Endothelial cell (in vitro differentiated cells): ENCODE measurements around the gene KCNMB2. TPM values are rescaled to one million over a fixed set of nuclear protein-coding genes. Genes with fewer than 3 reads are reported as not detected.

Experiments
- DNase-seq: peaks from one replicate; pipeline ENCODE4 v3.0.0; 2021; ENCODE audit warnings: low spot score
- H3K27ac Mint-ChIP-seq: one replicate; pipeline ENCODE4 v1.8.0; 2021; ENCODE audit warnings: mixed read lengths, inconsistent platforms; ENCODE audit not compliant: unreplicated experiment
- H3K27me3 Mint-ChIP-seq: one replicate; pipeline ENCODE4 v1.8.0; 2021; ENCODE audit warnings: mild to moderate bottlenecking, moderate library complexity, mixed read lengths, inconsistent platforms; ENCODE audit not compliant: unreplicated experiment
- H3K36me3 Mint-ChIP-seq: one replicate; pipeline ENCODE4 v1.8.0; 2021; ENCODE audit warnings: mild to moderate bottlenecking, low read depth, mixed read lengths, inconsistent platforms; ENCODE audit not compliant: unreplicated experiment
- H3K4me1 Mint-ChIP-seq: one replicate; pipeline ENCODE4 v1.8.0; 2021; ENCODE audit warnings: mild to moderate bottlenecking, mixed read lengths, inconsistent platforms; ENCODE audit not compliant: unreplicated experiment
- H3K4me3 Mint-ChIP-seq: one replicate; pipeline ENCODE4 v1.8.0; 2021; ENCODE audit warnings: mild to moderate bottlenecking, mixed read lengths, inconsistent platforms; ENCODE audit not compliant: unreplicated experiment
- H3K9me3 Mint-ChIP-seq: one replicate; pipeline ENCODE4 v1.8.0; 2021; ENCODE audit warnings: mixed read lengths, inconsistent platforms; ENCODE audit not compliant: unreplicated experiment
- CTCF ChIP-seq: fragments of 200-600 bp; sonication (generic); IDR thresholded peaks from one replicate; pipeline ENCODE4 v1.5.0; 2021; ENCODE audit warnings: antibody characterized with exemption; ENCODE audit not compliant: unreplicated experiment
- total RNA-seq: library from RNA; stranded (reverse); fragmentation: NEBNext Ultra II Directional; extraction: Animal tissue kit (Norgen Biotek cat#: 25700); gene quantifications from one replicate; pipeline ENCODE4 v1.2.1, GENCODE V29; 2021; ENCODE audit not compliant: unreplicated experiment

KCNMB2 gene
- total RNA-seq, 1 donor from 2014 or later: not detected

- Mint-ChIP-seq H3K36me3 (no peaks in the 10 kb centered on the region), H3K4me1 (no peaks in the 10 kb centered on the region), H3K27me3 (peaks cover 1% of the 10 kb centered on the region), H3K9me3 (no peaks in the 10 kb centered on the region), H3K27ac (no peak overlapping the region), H3K4me3 (no peak overlapping the region)
- DNase-seq: no peak
- no peak for TF ChIP-seq CTCF
These were observed 8.3 kb upstream of the KCNMB2 start for GRCh38 chr3:178527981-178528380.

- Mint-ChIP-seq H3K9me3 (no peaks in the 10 kb centered on the region), H3K36me3 (no peaks in the 10 kb centered on the region), H3K27me3 (peaks cover 1% of the 10 kb centered on the region), H3K27ac (no peak overlapping the region), H3K4me3 (no peak overlapping the region), H3K4me1 (peaks cover under 1% of the 10 kb centered on the region)
- TF ChIP-seq CTCF: no peak
- no peak for DNase-seq
These were observed 6.5 kb upstream of the KCNMB2 start for GRCh38 chr3:178529606-178530225.

- no peak overlapping the region for H3K27ac Mint-ChIP-seq
- peaks cover 1% of the 10 kb centered on the region for H3K27me3 Mint-ChIP-seq
- H3K4me3 Mint-ChIP-seq: no peak overlapping the region
- H3K9me3 Mint-ChIP-seq: no peaks in the 10 kb centered on the region
- DNase-seq: no peak
- H3K4me1 Mint-ChIP-seq: peaks cover 8% of the 10 kb centered on the region
- TF ChIP-seq CTCF: no peak
- no peaks in the 10 kb centered on the region for H3K36me3 Mint-ChIP-seq
These were observed 3.8 kb upstream of the KCNMB2 start for GRCh38 chr3:178532476-178532875.

- no peak for DNase-seq
- Mint-ChIP-seq H3K27me3 (no peaks in the 10 kb centered on the region), H3K4me3 (peak overlapping the region; percentile 85), H3K27ac (no peak overlapping the region), H3K9me3 (no peaks in the 10 kb centered on the region), H3K36me3 (no peaks in the 10 kb centered on the region), H3K4me1 (peaks cover 8% of the 10 kb centered on the region)
- no peak for TF ChIP-seq CTCF
These were observed 978 bp downstream of the KCNMB2 start for GRCh38 chr3:178537122-178537705.

GRCh38 chr3:178538056-178538455 lies 1.8 kb downstream of the KCNMB2 start:
- H3K4me3 Mint-ChIP-seq: no peak overlapping the region
- no peaks in the 10 kb centered on the region for H3K27me3 Mint-ChIP-seq
- peaks cover 8% of the 10 kb centered on the region for H3K4me1 Mint-ChIP-seq
- H3K36me3 Mint-ChIP-seq: no peaks in the 10 kb centered on the region
- H3K9me3 Mint-ChIP-seq: no peaks in the 10 kb centered on the region
- no peak overlapping the region for H3K27ac Mint-ChIP-seq
- no peak for TF ChIP-seq CTCF
- DNase-seq: no peak
